ENCODE measurements around the gene NAALADL2. TPM values are rescaled to one million over a fixed set of nuclear protein-coding genes. Genes with fewer than 3 reads are reported as not detected.

NAALADL2 gene
- total and polyA plus RNA-seq, 9 of the 15 experiments (the other 6 are each of a cell fraction or from before 2014, with no cell fraction given) = 0.29 to 1.1 (median 0.79) TPM; not detected in 1

- no peak overlapping the region for H3K4me3 ChIP-seq
- in situ Hi-C loops (cut with MboI) = no loop called here
- FAIRE-seq (no peak), ATAC-seq (no peak), DNase-seq (ENCODE audit: extremely low read depth in 1 of 4, low spot score in 3 of 4) (no peak)
- H3K27ac ChIP-seq (ENCODE audit: extremely low read depth, low read depth, low read length) = no peak overlapping the region
- BruUV-seq (replicated peaks) = no TSS peak
- ChIA-PET CTCF (ENCODE audit: low intra/inter-chr PET ratio) (no interaction called here), POLR2A (no interaction called here)
- no peak overlapping the region for H3K4me2 ChIP-seq (ENCODE audit: insufficient read depth, low read length)
- H3K4me1 ChIP-seq (replicated peaks in 1 of 2; ENCODE audit: control insufficient read depth in 2 of 2, insufficient read depth in 2 of 2, low read length in 2 of 2) = no peaks in the 10 kb centered on the region
- no peaks in the 10 kb centered on the region for H3K9me1 ChIP-seq (ENCODE audit: control insufficient read depth, insufficient read depth, low read length)
- no peaks in the 10 kb centered on the region for H3K27me3 ChIP-seq (ENCODE audit: control insufficient read depth in 2 of 2, insufficient read depth in 2 of 2, low read length in 2 of 2)
- H3K9me3 ChIP-seq (replicated peaks; ENCODE audit: control insufficient read depth, insufficient read depth, low read depth, low read length) = no peaks in the 10 kb centered on the region
- no peak for TF ChIP-seq ZNF165 (CRISPR knock-in tag; IDR thresholded peaks at IDR 0.05; ENCODE audit: borderline replicate concordance)
- no peak for TF ChIP-seq NCOA4 (IDR thresholded peaks at IDR 0.05; ENCODE audit: partially characterized antibody)
- TF ChIP-seq, protein P1, sequence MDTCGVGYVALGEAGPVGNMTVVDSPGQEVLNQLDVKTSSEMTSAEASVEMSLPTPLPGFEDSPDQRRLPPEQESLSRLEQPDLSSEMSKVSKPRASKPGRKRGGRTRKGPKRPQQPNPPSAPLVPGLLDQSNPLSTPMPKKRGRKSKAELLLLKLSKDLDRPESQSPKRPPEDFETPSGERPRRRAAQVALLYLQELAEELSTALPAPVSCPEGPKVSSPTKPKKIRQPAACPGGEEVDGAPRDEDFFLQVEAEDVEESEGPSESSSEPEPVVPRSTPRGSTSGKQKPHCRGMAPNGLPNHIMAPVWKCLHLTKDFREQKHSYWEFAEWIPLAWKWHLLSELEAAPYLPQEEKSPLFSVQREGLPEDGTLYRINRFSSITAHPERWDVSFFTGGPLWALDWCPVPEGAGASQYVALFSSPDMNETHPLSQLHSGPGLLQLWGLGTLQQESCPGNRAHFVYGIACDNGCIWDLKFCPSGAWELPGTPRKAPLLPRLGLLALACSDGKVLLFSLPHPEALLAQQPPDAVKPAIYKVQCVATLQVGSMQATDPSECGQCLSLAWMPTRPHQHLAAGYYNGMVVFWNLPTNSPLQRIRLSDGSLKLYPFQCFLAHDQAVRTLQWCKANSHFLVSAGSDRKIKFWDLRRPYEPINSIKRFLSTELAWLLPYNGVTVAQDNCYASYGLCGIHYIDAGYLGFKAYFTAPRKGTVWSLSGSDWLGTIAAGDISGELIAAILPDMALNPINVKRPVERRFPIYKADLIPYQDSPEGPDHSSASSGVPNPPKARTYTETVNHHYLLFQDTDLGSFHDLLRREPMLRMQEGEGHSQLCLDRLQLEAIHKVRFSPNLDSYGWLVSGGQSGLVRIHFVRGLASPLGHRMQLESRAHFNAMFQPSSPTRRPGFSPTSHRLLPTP (IDR thresholded peaks at IDR 0.05; ENCODE audit: borderline replicate concordance, extremely low read depth, insufficient read length) = no peak
- no peaks in the 10 kb centered on the region for H3K79me2 ChIP-seq (ENCODE audit: control insufficient read depth, insufficient read depth, low read length)
- no peak overlapping the region for H3K9ac ChIP-seq (ENCODE audit: insufficient read depth in 1 of 2, low read depth in 2 of 2, low read length in 2 of 2)
- intact Hi-C loops (cut with micrococcal nuclease) = no loop called here
- no peaks in the 10 kb centered on the region for H4K20me1 ChIP-seq (replicated peaks; ENCODE audit: control insufficient read depth, insufficient read depth, low read length)
- no peaks in the 10 kb centered on the region for H3K36me3 ChIP-seq (ENCODE audit: control insufficient read depth, insufficient read depth, low read length)
- H2AFZ ChIP-seq (ENCODE audit: low read depth, low read length) = no peak overlapping the region
These were observed 843.8 kb downstream of the NAALADL2 start for GRCh38 chr3:175702956-175703355.
